Measurements from ENCODE around the gene GRIK1.

The GRIK1 gene

GRCh38 chr21:29725025-29725736 lies 214.6 kb downstream of the GRIK1 start:
- H3K9me3 ChIP-seq (ENCODE audit: low read depth, low read length): no peaks in the 10 kb centered on the region
- no peak overlapping the region for H3K9ac ChIP-seq (ENCODE audit: insufficient read length)
- H3K36me3 ChIP-seq (ENCODE audit: insufficient read depth, low read length): no peaks in the 10 kb centered on the region
- DNase-seq (ENCODE audit: low read depth, low spot score): no peak
- H3K4me3 ChIP-seq: no peak overlapping the region
- H3K27ac ChIP-seq: no peak overlapping the region
- TF ChIP-seq POLR2AphosphoS5 (IDR thresholded peaks at IDR 0.05; ENCODE audit: borderline replicate concordance, low read depth, low read length) (no peak), FOXP2 (optimal IDR thresholded peaks at IDR 0.05; ENCODE audit: control extremely low read depth, extremely low read length, insufficient read depth) (no peak), EZH2 (IDR thresholded peaks at IDR 0.05) (no peak)

GRCh38 chr21:29721964-29722363 lies 217.8 kb downstream of the GRIK1 start:
- Histone ChIP-seq H3K36me3 (ENCODE audit: insufficient read depth, low read length) (no peaks in the 10 kb centered on the region), H3K27ac (no peak overlapping the region)

GRCh38 chr21:29721221-29721620 lies 218.6 kb downstream of the GRIK1 start:
- TF ChIP-seq POLR2AphosphoS5 (IDR thresholded peaks at IDR 0.05; ENCODE audit: borderline replicate concordance, low read depth, low read length): no peak
- no peak for TF ChIP-seq EZH2 (IDR thresholded peaks at IDR 0.05)
- no peak for TF ChIP-seq FOXP2 (optimal IDR thresholded peaks at IDR 0.05; ENCODE audit: control extremely low read depth, extremely low read length, insufficient read depth)
- no peak overlapping the region for H3K4me3 ChIP-seq
- H3K27ac ChIP-seq: peak overlapping the region; percentile 1; the same call in 1 of the 2 replicates
- no peak overlapping the region for H3K9ac ChIP-seq (ENCODE audit: insufficient read length)
- H3K36me3 ChIP-seq (ENCODE audit: insufficient read depth, low read length): no peaks in the 10 kb centered on the region
- no peak for DNase-seq (ENCODE audit: low read depth, low spot score)
- peaks cover 9% of the 10 kb centered on the region; the same call in 1 of the 2 replicates for H3K9me3 ChIP-seq (ENCODE audit: low read depth, low read length)

More at GRCh38 chr21:29721964-29722363, 217.8 kb downstream of the GRIK1 start:
- H3K9ac ChIP-seq (ENCODE audit: insufficient read length): no peak overlapping the region
- no peak overlapping the region for H3K4me3 ChIP-seq
- peaks cover 8% of the 10 kb centered on the region; the same call in 1 of the 2 replicates for H3K9me3 ChIP-seq (ENCODE audit: low read depth, low read length)
- TF ChIP-seq POLR2AphosphoS5 (IDR thresholded peaks at IDR 0.05; ENCODE audit: borderline replicate concordance, low read depth, low read length) (no peak), EZH2 (IDR thresholded peaks at IDR 0.05) (no peak)
- DNase-seq (ENCODE audit: low read depth, low spot score): no peak

GRCh38 chr21:29719521-29719920 lies 220.3 kb downstream of the GRIK1 start:
- peak overlapping the region; percentile 58 for H3K27ac ChIP-seq

GRCh38 chr21:29718081-29718815 lies 221.5 kb downstream of the GRIK1 start:
- no peak overlapping the region for H3K27ac ChIP-seq
- no peak overlapping the region for H3K9ac ChIP-seq (ENCODE audit: insufficient read length)
- peaks cover 9% of the 10 kb centered on the region; the same call in 1 of the 2 replicates for H3K9me3 ChIP-seq (ENCODE audit: low read depth, low read length)
- no peak for TF ChIP-seq EZH2 (IDR thresholded peaks at IDR 0.05)
- TF ChIP-seq POLR2AphosphoS5 (IDR thresholded peaks at IDR 0.05; ENCODE audit: borderline replicate concordance, low read depth, low read length): no peak
- TF ChIP-seq FOXP2 (optimal IDR thresholded peaks at IDR 0.05; ENCODE audit: control extremely low read depth, extremely low read length, insufficient read depth): no peak
- no peak for DNase-seq (ENCODE audit: low read depth, low spot score)
- H3K36me3 ChIP-seq (ENCODE audit: insufficient read depth, low read length): no peaks in the 10 kb centered on the region
- no peak overlapping the region for H3K4me3 ChIP-seq

More at GRCh38 chr21:29719521-29719920, 220.3 kb downstream of the GRIK1 start:
- peak; percentile 86 for DNase-seq (ENCODE audit: low read depth, low spot score)
- no peak for TF ChIP-seq FOXP2 (optimal IDR thresholded peaks at IDR 0.05; ENCODE audit: control extremely low read depth, extremely low read length, insufficient read depth)
- no peak for TF ChIP-seq EZH2 (IDR thresholded peaks at IDR 0.05)
- TF ChIP-seq POLR2AphosphoS5 (IDR thresholded peaks at IDR 0.05; ENCODE audit: borderline replicate concordance, low read depth, low read length): no peak; the same call in 1 of the 2 replicates
- Histone ChIP-seq H3K9me3 (ENCODE audit: low read depth, low read length) (peaks cover 9% of the 10 kb centered on the region; the same call in 1 of the 2 replicates), H3K9ac (ENCODE audit: insufficient read length) (peak overlapping the region; percentile 3), H3K4me3 (peak overlapping the region; percentile 51), H3K36me3 (ENCODE audit: insufficient read depth, low read length) (no peaks in the 10 kb centered on the region)

- DNase-seq (ENCODE audit: low read depth, low spot score): no peak
These were observed 222.1 kb downstream of the GRIK1 start for GRCh38 chr21:29717659-29718058.

GRCh38 chr21:29716753-29717152 lies 223.0 kb downstream of the GRIK1 start:
- Histone ChIP-seq H3K4me3 (no peak overlapping the region), H3K36me3 (ENCODE audit: insufficient read depth, low read length) (no peaks in the 10 kb centered on the region), H3K9ac (ENCODE audit: insufficient read length) (no peak overlapping the region), H3K27ac (no peak overlapping the region), H3K9me3 (ENCODE audit: low read depth, low read length) (peaks cover 9% of the 10 kb centered on the region; the same call in 1 of the 2 replicates)
- TF ChIP-seq FOXP2 (optimal IDR thresholded peaks at IDR 0.05; ENCODE audit: control extremely low read depth, extremely low read length, insufficient read depth) (no peak), EZH2 (IDR thresholded peaks at IDR 0.05) (no peak), POLR2AphosphoS5 (IDR thresholded peaks at IDR 0.05; ENCODE audit: borderline replicate concordance, low read depth, low read length) (no peak)
- no peak for DNase-seq (ENCODE audit: low read depth, low spot score)

More at GRCh38 chr21:29717659-29718058, 222.1 kb downstream of the GRIK1 start:
- Histone ChIP-seq H3K36me3 (ENCODE audit: insufficient read depth, low read length) (no peaks in the 10 kb centered on the region), H3K9ac (ENCODE audit: insufficient read length) (no peak overlapping the region), H3K4me3 (no peak overlapping the region), H3K9me3 (ENCODE audit: low read depth, low read length) (peaks cover 9% of the 10 kb centered on the region; the same call in 1 of the 2 replicates), H3K27ac (no peak overlapping the region)
- TF ChIP-seq EZH2 (IDR thresholded peaks at IDR 0.05) (no peak), POLR2AphosphoS5 (IDR thresholded peaks at IDR 0.05; ENCODE audit: borderline replicate concordance, low read depth, low read length) (no peak), FOXP2 (optimal IDR thresholded peaks at IDR 0.05; ENCODE audit: control extremely low read depth, extremely low read length, insufficient read depth) (no peak)

- no peak for TF ChIP-seq POLR2AphosphoS5 (IDR thresholded peaks at IDR 0.05; ENCODE audit: borderline replicate concordance, low read depth, low read length)
- no peak for TF ChIP-seq EZH2 (IDR thresholded peaks at IDR 0.05)
- TF ChIP-seq FOXP2 (optimal IDR thresholded peaks at IDR 0.05; ENCODE audit: control extremely low read depth, extremely low read length, insufficient read depth): no peak
- no peaks in the 10 kb centered on the region for H3K36me3 ChIP-seq (ENCODE audit: insufficient read depth, low read length)
- peaks cover 9% of the 10 kb centered on the region; the same call in 1 of the 2 replicates for H3K9me3 ChIP-seq (ENCODE audit: low read depth, low read length)
- no peak overlapping the region for H3K27ac ChIP-seq
- H3K4me3 ChIP-seq: no peak overlapping the region
- H3K9ac ChIP-seq (ENCODE audit: insufficient read length): no peak overlapping the region
- no peak for DNase-seq (ENCODE audit: low read depth, low spot score)
These were observed 224.7 kb downstream of the GRIK1 start for GRCh38 chr21:29715089-29715488.

Measured in SK-N-MC (cell line).